NAMALWA (cell line): ENCODE results near the gene KCNG2.

Experiments used
- DNase-seq: peaks from one replicate; pipeline ENCODE4 v3.0.0-alpha.2; 2015; ENCODE audit warnings: low spot score

KCNG2 gene

DNA sequence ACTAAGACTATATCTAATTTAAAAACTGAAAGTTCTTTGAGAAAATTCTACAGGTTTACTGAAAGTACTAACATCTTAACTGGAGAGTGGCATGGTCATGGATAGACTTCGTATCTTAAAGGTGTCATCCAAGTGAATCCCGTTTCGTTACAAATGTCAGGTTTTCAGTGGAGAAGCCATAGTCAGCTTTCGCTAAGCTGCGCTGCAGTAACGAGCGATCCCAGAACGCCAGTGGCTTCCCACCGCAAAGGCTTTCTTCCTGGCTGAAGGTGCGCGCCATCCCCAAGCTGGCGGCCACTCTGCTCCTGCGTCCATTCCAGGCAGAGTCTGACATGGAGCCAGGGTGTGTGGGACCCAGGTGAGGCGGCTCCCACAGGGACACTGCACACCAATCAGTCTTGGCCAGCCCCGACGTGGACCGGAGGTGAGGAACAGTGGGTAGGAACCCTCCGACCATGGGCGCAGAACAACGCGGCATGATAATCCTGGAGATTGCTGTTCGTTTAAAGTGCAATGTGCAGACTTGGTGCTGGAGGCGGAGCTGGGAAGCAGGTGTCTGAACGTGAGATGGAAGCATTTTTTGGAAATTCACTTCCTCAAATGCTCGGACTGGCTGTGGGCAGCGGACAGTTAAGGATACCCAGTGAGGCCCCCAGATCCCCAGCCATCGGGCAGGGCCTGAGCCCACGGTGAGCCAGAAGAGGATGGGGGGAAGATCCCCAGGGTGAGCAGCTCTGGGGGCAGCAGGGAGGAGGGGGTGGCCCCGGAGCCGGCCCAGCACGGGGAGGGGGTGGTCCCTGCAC is 27.8 kb upstream of the KCNG2 start:
- DNase-seq, result no peak

DNA sequence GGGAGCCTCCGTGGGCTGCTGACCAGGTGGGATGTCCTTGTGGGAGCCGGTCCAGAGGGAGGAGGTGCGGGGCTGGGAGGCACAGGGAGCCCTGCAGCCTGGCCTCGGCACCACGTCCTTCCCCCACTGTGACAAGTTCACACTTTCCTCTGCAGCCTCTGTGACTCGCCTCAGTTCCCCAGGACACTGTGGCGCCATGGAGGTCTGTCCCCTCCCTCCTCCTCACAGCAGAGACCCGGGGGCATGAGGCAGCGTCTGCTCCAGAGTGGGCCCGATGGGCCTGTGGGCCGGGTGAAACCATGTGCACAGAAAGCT is 27.3 kb upstream of the KCNG2 start:
- no peak for DNase-seq

DNA sequence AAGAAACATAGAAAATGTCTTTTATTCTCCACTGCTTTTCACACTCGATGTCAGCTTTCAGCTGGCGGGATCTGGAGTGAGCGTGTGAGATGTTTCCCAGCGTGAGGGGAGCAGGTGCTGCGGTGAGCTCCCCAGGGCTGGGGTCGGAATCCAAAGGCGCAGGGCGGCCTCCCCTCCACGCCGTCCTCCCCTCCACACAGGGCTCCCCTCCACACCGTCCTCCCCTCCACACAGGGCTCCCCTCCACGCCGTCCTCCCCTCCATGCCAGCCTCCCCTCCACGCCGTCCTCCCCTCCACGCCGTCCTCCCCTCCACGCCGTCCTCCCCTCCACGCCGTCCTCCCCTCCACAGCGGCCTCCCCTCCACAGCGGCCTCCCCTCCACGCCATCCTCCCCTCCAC is 26.9 kb upstream of the KCNG2 start:
- DNase-seq, result no peak

DNA sequence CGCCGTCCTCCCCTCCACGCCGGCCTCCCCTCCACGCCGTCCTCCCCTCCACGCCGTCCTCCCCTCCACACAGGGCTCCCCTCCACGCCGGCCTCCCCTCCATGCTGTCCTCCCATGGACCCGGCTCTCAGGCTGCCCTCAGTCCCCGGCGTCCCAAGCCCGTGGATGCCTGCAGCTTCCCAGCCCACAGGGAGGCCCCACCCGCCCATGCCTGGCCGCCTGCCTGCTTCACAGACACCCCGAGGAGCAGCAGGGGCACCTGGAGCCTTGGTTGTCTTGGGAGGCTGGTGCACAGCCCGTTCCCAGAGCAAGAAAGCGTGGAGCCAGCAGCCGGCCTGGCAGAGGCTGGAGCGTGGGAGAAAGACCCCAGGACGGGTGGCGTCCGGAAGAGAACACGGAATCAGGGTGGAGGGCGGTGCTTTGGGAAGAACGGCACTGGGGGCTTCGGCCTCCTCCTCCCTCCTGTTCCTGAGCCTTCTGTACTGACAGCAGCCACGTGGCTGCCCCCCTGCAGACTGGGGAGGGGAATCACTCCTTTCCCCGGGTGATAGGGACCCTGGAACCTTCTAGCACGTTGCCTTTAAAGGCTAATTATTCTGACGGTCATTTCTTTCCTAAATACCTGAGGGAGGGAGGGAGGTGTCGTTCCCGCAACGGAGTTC is 26.2 kb upstream of the KCNG2 start:
- no peak for DNase-seq

DNA sequence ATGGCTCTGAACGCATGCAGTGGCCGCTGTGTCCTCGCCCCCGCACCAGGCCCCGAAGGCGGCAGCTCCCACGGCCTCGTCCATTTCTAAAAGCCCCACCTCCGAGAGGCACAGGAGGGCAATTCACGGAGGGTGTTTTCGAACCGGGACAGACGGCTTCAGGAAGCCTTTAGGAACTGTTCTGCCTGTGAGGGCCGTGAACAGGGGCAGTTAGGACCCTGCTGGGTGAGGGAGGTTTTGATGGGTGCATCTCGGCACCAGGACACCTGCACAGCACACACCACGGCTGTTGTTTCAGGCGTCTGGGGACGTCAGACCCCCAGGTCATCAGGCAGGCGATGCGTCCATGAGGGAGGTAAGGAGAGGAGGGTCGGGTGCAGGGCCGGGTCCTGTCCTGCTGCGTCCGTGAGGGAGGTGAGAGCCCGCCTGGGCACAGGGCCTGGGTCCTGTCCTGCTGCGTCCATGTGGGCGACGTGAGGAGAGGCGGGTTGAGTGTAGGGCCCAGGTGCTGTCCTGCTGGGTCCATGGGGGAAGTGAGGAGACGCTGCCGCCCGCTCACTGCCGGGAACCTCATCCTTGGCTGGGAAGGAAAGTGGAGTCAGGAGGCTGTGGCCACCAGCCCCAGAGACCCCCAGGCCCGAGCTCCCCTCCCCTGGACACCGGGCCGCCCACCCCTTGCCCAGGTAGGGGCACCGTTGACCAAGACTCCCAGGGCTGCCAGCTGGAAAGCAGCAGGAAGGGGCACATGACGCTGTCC is 25.5 kb upstream of the KCNG2 start:
- no peak for DNase-seq

DNA sequence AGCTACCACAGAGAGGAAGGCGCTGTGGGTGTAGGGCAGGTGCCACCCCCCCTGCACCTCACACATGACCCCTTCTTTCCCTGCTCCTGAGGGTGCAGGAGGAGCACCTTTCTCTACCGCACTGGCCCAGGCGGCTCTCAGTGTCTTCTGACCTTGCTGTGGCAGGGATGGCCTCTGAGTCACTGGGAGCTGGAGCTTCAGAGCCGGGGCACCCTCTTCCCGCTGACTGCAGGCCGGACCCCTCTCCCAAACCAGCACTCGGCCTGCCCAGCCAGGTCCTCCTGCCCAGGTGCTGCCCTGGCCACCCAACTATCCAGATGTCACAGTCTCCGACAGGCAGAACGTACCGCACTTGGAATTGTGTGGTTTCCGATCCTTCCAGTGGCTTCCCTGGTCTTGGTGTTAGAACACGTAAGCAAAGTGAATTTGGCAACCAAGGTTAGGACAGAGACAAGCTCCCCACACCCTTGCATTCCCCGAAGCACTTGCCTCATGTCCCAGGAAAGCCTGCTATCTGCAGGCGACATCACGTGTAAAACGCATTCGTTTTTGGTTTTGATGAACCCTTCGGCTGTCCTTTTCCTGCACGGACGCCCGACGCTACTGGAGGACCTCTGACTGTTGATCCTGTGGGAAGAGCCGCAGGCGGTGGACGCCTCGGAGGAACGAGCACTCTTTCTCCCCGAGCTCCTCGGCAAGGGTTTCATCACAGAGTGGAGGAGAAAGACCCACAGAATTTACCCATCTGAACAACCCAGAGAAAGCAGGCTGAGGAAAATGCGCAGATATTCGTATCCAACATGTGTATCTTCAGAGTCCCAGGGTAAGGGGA is 24.7 kb upstream of the KCNG2 start:
- DNase-seq, result no peak

DNA sequence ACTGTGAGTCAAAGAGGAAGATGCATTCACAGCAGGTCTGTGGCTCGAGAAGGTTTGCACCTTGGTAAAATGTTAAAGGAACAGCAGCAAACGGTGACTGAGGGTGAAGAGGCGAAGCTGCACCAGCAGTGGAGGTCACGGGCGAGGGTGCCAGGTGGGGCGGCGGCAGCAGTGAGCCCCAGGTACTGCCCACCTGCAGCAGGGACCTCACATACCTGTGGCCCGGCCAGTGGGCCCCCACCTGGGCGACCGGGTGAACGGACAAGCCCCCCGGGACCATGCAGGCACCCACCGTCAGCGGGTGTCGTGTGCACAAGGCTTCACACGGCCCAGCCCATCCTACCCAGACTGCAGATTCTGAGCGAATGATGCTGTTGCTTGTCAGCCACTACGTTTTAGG is 23.6 kb upstream of the KCNG2 start:
- no peak for DNase-seq

DNA sequence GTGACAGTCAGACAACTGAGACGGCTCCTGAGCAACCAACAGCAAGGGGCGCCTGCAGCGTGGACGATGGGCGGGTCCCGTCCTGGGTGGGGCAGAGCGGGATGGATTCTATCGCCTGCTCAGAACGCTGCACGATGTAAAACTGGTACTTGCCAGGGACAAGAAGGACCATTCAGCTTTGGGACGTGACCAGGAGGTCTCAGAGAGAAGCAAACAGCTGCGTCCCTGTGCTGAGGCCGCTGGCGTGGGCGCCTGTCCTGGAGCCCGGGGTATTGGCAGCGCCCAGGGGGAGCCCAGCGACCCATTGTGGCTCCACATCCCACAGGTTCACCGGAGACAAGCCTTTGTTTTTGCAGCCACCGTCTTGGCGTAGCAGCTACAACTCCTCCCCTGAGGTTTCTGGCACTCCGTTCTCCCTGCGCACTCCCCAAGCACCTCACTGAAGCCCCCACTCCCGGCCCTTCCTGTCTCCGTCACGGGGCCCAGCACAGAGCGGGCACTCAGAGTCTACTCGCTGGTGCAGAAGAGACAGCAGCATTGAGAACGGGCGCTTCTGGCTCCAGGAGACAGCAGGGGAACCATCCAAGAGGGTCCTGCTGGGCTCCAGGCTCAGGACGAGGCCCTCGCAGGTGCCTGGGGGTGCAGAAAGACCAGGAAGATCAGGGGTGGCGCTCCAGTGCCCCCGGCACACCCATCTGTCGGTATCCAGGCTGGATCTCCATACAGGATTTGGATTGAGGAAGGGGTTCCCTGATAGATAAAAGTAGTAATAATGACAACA is 22.1 kb upstream of the KCNG2 start:
- no peak for DNase-seq

DNA sequence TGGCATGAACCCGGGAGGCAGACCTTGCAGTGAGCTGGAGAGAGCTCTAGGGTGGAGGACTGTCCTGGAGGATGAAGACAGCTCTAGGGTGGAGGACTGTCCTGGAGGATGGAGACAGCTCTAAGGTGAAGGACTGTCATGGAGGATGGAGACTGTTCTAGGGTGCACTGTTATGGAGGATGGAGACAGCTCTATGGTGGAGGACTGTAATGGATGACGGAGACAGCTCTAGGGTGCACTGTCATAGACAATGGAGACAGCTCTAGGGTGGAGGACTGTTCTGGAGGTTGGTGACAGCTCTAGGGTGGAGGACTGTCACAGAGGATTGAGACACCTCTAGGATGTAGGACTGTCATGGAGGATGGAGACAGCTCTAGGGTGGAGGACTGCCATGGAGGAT is 21.1 kb upstream of the KCNG2 start:
- no peak for DNase-seq

DNA sequence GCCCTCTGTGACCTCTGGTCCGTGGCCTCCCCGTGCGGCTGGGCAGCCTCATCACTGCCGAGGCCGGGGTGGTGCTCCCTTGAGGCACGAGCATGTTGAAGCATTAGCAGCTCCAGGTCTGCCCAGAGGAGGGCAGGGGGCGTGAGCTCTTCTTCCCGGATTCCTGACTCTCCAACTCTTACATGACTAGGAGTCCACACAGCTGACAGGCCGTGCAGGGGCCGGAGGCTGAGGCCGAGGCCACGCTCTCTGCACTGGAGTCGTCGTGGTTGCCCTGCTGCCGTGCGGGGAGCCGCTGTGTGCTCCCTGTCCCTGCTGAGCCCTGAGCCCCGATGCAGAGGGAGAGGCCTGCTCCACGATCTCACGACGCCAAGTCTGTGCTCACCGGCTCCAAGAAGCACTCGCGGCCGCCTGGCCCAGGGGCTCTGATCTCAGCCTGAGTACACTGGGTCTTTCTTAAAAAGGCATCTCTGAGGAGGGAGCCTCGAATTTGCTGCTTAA is 19.4 kb upstream of the KCNG2 start:
- no peak for DNase-seq

DNA sequence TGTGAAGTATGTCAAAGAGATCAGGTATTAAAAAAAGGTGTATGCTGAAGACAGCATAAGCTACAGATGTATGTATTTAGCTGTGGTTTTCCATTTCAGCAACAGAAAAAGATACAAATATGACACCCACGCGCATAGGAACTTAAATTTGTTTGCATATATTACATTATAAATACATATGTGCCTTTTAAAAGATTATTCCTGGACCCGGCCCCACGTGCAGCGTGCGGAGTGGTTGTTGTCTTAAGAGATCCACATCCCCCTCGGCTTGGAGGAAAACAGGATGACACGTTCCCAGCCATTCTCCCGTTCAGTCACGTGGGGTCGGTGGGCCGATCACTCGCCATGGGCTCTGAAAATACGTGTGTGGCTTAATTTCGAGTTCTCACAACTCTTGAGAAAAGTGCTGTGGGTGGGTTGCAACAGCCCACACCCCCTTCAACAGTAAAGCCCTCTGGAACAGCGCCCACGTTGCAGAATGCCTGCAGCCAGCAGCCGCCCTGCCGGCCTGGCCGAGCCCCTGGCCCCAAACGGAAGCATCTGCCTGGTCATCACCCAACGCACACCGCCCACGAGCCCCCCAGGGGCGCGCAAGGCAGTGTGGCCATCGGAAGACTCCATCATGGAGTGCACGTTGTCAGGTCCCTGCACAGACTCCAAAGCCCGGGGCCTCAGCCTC is 18.6 kb upstream of the KCNG2 start:
- DNase-seq, result no peak

DNA sequence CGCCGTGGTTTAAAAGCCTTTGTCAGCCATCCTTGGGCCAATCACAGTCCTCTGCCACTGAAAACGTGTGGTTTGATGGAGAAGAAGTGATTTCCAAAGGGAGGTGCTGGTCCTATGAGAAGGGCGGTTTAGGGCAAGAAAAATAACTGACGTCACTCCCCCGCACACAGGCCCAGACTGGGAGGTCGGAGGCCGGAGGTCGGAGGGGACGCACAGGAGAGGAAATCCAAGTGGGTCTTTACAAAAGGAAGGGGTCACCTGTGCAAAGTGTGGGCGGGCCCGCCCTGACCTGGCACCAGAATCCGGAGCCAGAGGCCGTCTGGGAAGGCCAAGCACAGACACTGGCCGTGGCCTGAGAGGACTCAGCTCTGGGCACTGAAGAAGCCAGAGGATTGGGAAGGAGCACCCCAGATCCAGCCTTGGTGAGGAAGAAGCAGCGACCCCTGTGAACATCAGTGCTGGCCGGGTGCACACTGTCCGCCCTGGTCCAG is 18.0 kb upstream of the KCNG2 start:
- no peak for DNase-seq

DNA sequence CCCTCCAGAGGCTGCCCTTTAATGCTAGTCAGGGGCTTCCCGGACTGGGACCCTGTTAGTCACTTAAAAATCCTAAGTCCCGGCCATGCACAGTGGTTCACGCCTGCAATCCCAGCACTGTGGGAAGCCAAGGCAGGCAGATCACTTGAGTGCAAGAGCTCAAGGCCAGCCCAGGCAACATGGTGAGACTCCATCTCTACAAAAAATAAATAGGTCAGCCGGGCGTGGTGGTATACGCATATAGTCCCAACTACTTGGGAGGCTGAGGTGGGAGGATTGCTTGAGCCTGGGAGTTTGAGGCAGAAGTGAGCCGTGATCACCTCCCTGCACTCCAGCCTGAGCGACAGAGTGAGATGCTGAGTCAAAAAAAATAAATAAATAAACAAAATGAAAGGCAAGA is 17.2 kb upstream of the KCNG2 start:
- DNase-seq, result no peak

DNA sequence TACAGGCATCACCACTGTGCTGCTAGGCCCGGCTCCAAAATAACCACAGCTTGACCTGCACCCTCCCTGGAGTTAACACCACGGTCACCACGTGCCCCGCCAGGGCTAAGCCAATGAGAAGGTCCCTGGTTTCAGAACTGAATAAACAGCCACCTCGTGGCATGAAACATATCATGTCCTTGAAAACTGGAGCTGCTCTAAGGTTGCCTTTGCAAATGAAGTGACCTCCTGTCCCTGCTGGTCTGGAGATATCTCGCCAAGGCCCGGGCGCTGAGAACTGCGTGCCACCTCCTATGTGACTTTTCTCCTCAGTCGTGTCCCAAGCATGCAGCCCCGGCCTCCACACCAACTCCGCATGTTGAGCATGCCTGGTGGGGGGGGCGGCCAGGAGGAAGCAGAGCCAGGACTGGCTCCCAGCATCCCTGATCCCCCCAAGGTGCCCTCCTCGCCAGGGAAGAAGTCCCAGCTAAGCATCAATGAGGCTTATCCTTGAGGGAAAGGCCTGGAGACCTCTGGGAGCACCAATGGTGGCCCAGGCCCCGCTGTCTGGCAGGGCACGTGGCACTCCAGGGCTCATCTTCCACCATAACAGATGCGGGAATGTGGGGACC is 16.3 kb upstream of the KCNG2 start:
- no peak for DNase-seq

DNA sequence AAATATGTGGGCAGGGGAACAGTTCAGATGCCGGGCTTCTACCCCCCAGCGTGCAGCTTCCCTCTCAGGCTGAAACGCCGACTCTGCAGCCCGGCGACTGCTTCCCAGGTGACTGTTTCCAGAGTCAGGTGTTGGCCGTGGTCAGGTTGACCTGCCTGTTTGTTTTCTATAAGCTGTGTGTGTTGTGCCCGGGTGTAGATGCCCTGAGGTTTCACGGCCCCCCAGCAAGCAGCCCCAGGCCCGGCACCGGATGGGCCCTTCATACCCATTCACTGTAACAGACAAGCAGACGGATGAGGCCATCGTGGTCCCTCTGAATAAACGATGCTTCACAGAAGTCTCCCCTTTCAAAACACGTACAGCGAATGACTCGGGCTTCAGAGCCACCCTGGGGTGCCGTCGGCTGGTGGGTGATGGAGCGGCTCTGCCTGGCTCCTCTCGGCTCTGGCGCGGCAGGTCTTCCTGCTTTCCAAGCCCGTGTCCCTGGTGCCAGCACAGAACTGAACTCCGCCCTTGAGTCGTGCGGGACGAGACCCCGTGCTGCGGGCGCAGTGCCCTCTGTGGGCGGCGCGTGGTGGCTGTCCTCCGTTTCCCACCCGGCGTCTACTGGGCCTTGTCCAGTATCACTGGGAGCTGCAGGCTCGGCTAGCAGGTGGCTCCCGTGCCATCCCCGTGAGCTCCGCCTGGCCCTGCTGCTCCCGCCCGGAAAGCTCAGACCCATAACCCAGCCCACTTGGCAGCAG is 15.0 kb upstream of the KCNG2 start:
- DNase-seq, result no peak

DNA sequence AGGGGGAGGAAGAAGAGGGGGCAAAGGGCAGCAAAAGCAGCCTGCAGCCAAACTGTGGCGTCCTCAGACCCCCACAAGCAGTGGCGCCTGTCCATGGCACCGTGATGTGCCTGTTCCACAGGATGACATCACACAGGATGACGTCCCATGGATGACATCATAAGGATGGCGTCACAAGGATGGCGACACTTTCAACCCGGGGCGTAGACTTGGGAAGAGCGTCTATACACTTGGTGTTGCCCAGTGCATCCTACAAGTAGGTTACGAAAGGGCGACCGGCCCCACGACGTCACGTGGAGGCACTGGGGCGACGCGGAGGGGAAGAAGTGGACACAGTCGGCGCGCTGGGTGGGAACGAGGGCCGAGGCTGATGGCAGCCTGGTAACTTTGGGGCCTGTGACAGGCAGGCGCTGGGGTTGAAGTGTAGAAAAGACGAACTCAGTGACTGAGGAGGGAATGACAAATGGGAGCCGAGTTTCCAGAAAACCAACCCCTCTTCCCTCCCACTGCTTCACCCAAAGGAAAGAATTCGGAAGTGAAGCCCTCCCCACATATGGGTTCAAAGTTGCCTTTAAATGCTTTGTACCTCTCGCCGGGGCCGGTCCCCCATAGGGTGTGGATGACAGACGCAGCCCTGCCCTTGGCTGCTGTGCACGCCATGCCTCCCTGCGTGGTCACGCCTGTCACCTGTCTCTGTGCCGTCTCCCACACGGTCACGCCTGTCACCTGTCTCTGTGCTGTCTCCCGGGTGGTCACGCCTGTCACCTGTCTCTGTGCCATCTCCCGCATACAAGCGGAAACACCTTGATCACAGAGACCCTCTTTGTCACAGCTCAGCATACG is 13.4 kb upstream of the KCNG2 start:
- DNase-seq, result no peak

DNA sequence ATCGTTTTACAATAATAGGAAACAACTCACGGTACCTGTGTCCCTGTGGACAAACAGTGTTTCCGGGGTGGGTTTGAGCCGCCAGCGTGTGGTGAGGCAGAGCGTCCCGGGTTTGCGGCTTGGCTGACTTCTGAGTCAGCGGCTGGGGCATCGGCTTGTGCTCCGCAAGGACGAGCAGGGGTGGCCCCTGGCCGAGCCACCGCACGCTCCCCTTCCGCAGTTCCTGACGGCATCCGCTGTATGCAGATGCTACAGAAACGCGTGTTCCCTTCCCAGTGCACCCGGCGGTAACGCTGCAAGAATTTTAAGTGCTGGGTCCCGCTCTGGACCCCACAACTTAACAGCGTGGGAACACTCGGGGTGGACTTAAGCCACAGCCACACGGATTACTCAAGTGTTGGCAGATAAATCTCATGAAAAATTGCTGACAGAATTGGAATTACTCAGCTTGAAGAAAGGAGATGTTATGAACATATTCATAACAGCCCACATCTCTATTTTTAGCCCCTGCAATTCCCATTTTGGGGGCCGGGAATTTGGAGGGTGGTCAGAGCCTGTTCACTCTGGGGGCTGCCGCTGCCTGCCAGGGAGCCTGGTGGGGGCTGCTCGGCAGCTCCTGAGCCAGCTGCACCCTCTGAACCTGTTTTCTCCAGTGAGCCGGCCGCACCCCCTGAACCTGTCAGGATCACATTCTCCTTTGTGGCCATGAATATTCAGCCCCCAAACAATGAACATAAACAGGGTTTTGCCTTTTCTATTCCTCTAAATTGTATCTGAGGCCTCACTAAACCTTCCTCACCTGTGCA is 12.6 kb upstream of the KCNG2 start:
- no peak for DNase-seq

DNA sequence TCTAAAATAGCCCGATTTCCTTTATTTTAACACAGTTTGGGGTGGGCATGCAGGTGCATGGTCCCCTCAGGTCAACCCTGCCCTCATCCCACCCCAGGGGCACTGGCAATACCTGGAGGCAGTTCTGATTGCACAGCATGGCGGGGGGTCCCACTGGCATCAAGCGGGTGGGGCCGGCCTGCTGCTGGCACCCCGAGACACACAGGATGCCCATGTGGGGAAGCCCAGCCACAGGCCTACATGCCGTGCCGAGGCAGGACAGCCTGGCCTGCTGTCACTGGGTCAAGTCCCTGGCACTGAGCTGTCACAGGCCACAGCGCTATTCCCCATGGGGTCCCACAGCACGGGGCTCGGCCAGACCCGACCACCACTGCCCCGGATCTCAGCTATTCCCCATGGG is 11.9 kb upstream of the KCNG2 start:
- no peak for DNase-seq
